PFSK-1 (cell line): ENCODE data around the gene C11orf58.

ENCODE experiments used
- FOXP2 ChIP-seq: optimal IDR thresholded peaks from 2 replicates; pipeline ENCODE3; 2011; ENCODE audit warnings: borderline replicate concordance, control low read depth, inconsistent platforms; ENCODE audit not compliant: insufficient read depth; ENCODE audit errors: extremely low read length, extremely low read depth
- POLR2AphosphoS5 ChIP-seq: IDR thresholded peaks from 2 replicates; pipeline ENCODE4 v1.6.1; 2012; ENCODE audit warnings: low read depth, mild to moderate bottlenecking, control low read depth, low read length, moderate library complexity
- SIN3A ChIP-seq: IDR thresholded peaks from 2 replicates; pipeline ENCODE4 v1.6.1; 2012; ENCODE audit warnings: mild to moderate bottlenecking, low read length, moderate library complexity, borderline replicate concordance; ENCODE audit not compliant: insufficient read depth
- TAF1 ChIP-seq: IDR thresholded peaks from 2 replicates; pipeline ENCODE4 v1.6.1; 2012; ENCODE audit warnings: low read length, control low read depth, borderline replicate concordance; ENCODE audit not compliant: insufficient read depth
- TF ChIP-seq, protein P1 (sequence below), 2 experiments: IDR thresholded peaks; 2 replicates each; pipeline versions ENCODE4 v1.6.1 to v1.8.0; 2011 to 2012; ENCODE audit warnings: low read depth in 2 of 2, low read length in 2 of 2, control low read depth in 1 of 2, inconsistent platforms in 1 of 2, mild to moderate bottlenecking in 1 of 2, moderate library complexity in 1 of 2; ENCODE audit not compliant: insufficient read depth in 1 of 2

Gene C11orf58

DNA sequence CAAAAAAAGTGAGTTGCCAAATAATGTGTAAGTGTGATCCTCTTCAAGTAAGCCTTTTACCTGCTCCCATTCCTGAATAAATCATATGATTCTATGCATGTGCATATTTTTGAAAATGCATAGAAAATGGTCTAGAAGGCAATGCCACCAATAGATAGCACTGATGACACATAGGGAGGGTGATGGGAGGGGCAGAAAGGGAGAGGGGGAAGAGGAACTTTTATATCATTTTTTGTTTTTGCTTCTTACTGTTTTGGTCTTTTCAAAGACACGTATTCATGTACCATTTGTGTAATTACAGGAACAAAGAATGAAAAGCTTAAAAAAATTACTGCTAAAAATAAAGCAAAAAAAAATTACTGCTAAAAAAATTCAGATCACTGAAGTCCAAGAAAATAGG is 60.8 kb downstream of the C11orf58 start:
- TF ChIP-seq FOXP2 (no peak), POLR2AphosphoS5 (no peak), SIN3A (no peak), TAF1 (no peak)
- TF ChIP-seq, protein P1, sequence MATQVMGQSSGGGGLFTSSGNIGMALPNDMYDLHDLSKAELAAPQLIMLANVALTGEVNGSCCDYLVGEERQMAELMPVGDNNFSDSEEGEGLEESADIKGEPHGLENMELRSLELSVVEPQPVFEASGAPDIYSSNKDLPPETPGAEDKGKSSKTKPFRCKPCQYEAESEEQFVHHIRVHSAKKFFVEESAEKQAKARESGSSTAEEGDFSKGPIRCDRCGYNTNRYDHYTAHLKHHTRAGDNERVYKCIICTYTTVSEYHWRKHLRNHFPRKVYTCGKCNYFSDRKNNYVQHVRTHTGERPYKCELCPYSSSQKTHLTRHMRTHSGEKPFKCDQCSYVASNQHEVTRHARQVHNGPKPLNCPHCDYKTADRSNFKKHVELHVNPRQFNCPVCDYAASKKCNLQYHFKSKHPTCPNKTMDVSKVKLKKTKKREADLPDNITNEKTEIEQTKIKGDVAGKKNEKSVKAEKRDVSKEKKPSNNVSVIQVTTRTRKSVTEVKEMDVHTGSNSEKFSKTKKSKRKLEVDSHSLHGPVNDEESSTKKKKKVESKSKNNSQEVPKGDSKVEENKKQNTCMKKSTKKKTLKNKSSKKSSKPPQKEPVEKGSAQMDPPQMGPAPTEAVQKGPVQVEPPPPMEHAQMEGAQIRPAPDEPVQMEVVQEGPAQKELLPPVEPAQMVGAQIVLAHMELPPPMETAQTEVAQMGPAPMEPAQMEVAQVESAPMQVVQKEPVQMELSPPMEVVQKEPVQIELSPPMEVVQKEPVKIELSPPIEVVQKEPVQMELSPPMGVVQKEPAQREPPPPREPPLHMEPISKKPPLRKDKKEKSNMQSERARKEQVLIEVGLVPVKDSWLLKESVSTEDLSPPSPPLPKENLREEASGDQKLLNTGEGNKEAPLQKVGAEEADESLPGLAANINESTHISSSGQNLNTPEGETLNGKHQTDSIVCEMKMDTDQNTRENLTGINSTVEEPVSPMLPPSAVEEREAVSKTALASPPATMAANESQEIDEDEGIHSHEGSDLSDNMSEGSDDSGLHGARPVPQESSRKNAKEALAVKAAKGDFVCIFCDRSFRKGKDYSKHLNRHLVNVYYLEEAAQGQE (IDR thresholded peaks at IDR 0.05; ENCODE audit: insufficient read depth in 1 of 2, low read depth in 2 of 2, low read length in 2 of 2) = no peak

DNA sequence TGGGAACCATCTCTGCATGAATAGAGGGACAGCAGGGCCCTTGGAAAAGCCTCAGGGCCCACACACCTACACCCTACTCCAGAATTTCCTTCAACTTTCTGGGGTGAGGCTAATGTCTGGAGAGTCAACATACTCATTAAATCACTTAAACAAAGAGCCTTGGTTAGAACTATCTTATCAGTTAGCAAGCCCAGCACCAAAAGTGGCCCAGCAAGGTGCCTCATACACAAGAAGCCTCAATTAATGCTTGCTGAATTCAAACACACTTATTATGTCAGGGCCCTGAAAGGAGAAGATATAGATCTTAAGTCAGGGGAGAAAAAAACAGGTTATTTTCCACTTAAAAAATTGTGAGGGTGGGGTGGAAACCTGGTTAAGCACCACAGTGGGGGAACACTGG is 61.4 kb downstream of the C11orf58 start:
- TF ChIP-seq SIN3A (no peak), TAF1 (no peak), FOXP2 (no peak), POLR2AphosphoS5 (no peak)
- TF ChIP-seq, protein P1 (IDR thresholded peaks at IDR 0.05; ENCODE audit: insufficient read depth in 1 of 2, low read depth in 2 of 2, low read length in 2 of 2) = no peak

DNA sequence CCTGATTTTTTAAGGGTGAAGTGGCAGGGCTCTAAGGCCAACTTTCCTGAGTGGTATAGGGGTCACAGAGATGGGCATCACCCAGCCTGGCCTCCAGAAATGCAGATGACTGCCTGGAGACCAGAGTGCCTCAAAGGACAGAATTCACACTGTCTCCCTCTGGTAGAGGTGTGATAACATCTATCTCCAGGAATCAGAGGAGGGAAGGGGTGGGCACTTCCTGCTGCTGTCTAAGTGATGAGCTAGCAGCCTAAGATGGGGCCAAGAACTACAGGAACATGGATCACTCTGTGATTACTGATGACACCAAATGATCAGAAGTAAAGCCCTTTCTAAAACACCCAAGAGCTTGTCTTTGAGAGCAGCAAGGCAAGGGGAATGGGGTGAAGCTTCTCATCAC is 61.9 kb downstream of the C11orf58 start:
- TF ChIP-seq SIN3A = no peak
- TF ChIP-seq, protein P1 (IDR thresholded peaks at IDR 0.05; ENCODE audit: insufficient read depth in 1 of 2, low read depth in 2 of 2, low read length in 2 of 2) = no peak
- no peak for TF ChIP-seq FOXP2
- TF ChIP-seq TAF1 = no peak
- no peak for TF ChIP-seq POLR2AphosphoS5

DNA sequence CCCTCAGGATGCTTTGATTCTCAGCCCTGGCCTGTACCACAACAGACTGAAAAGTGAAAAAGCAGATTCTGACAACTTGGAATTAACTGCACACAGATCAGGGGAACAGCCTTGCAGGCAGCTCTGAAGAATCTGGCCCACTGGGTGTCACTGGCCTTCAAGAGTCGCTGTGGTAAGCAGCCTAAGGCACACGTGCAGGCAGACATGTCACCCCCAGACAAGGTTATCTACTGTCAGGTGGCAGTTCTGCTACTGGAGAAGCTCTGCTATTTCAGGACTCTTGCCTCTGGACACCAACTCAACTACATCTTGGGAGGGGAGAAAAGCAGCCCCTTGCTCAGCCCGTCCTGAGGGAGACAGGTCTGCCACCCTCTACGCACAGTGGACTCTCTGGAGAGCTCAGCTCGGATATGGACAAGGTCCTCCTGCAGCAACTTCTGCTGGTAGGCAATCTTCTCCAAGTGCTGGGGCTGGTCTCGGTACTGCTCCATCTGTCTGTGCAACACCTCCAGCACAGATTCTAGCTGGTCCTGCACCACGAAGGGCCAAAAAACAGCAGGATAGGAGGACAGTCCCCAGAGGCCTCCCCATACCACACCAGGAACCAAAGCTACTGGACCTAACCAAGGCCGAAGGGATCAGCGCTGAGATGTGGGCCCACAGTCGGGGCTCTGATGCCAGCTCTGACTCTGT is 63.0 kb downstream of the C11orf58 start:
- TF ChIP-seq POLR2AphosphoS5 (no peak), TAF1 (no peak)

DNA sequence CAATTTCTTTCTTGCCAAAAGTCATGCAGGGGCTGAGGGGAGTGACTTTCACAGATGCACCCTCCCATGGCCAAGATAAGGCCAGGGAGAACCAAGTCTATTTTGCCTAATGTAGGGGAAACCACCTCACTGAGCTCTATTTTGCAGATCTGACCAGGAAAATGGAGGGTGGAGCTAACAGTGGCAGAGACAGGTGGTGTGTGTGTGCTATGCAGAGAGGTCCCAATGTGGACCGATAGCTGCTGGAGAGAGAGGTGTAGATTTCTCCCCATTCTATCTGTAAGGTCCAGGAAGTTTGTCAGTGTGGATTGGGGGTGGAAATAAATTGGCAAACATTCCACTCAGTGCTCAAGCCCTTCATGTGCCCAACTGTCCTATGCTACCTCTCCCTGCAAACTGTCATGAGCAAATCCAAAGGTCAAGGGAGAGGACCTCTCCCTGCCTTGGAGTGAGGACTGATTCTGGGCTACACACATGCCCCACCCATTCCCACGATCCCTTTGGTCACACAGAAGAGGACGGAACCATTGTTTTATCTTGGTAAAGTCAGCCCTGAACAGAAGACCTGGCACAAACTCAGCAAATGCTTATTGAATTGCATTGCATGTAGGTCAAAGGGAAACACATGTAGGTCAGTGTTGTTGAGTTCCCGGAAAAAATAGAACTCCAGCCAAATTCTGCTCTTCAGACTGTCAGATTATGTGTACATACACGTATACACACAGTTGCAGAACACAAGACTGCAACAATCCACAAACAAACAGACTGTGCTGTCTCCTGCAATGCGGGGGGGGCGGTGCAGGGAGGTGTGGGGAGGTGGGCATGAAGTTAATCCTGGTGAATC is 65.9 kb downstream of the C11orf58 start:
- TF ChIP-seq FOXP2 (no peak), SIN3A (no peak)

DNA sequence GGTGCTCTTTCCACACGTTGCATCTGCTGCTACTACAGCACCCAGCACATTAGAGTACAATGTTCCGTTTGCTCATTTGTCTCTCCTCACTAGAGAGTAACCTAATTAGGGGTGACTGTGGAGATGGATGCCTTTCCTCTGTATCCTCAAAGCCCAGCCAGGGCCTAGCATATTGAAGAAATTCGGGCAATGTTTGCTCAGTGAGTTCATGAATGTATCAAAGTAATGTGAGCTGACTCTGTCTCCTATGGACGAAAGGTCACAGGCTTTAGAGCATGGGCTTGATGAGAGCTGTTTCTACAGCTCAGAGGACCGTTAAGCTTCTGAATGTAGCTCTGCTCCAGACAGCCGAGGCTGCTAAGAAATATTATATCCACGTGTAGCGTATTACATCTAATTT is 67.5 kb downstream of the C11orf58 start:
- TF ChIP-seq SIN3A (no peak), POLR2AphosphoS5 (no peak), TAF1 (no peak), FOXP2 (no peak)
- TF ChIP-seq, protein P1 (IDR thresholded peaks at IDR 0.05; ENCODE audit: insufficient read depth in 1 of 2, low read depth in 2 of 2, low read length in 2 of 2) = no peak
